Fibroblast of peridontal ligament (primary cell): ENCODE data around the gene PTPRH.
"Not testable (repeated sequence)": the region's sequence is repeated elsewhere in the genome, so short reads cannot be mapped to it uniquely, and the experiment has no call there.

Experiments used
- DNase-seq: peaks from one replicate; pipeline ENCODE4 v3.0.0-alpha.2; 2010; ENCODE audit errors: extremely low read depth

The PTPRH gene

DNA sequence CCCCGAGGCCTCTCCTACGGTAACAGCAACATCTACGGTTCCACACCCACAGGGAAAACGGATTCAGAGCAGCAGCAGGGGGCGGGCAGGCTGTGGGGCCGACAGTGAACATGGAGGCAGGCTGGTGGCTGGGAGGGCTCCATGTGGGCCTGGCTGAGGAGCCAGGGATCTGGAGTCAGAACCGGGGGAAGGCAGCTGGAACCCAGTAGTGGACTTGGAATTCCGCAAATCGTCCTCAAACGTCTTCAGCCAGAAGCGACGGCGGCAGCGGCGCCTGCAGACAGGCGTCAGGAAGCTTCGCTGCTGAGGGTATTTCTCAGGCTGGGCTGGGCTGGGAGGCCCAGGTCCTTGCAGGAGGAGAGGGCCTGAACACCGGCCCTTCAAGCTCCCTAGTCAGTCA is 17.5 kb upstream of the PTPRH start:
- DNase-seq, result no peak

DNA sequence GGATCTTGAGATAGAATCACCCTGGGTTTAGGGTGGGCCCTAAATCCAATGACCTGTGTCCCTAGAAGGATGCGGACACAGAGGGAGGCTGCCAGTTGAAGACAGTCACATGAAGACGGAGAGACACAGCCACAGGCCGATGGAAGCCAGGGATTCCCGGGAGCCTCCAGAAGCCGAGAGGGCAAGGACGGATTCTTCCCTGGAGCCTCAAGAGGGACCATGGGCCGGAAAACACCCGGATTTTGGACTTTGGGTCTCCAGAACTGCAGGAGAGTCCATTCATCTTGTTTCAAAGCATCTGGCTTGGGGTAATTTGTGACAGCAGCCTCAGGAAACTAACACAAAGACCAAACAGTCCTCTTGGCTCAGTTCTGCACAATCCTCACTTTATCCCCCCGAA is 17.0 kb upstream of the PTPRH start:
- DNase-seq, result no peak

DNA sequence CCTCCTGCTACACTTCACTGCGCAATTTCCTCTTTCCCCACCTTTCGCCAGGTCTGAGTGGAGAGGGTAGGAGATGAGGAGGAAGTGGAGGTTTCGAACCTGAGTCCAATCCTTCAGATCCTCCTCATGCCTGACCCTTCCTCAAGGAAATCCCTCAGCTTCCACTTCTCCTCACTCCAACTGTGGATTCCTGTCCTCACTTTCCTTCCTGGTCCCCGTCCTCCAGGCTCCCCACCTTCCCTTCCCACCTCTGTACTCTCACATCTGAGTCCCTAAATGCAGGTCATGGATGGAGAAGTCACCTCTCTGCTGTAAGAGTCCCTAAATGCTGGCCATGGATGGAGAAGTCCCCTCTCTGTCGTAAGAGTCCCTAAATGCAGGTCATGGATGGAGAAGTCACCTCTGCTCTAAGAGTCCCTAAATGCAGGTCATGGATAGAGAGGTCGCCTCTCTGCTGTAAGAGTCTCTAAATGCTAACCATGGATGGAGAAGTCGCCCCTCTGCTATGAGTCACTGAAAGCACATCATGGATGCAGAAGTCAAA is 16.2 kb upstream of the PTPRH start:
- no peak for DNase-seq

DNA sequence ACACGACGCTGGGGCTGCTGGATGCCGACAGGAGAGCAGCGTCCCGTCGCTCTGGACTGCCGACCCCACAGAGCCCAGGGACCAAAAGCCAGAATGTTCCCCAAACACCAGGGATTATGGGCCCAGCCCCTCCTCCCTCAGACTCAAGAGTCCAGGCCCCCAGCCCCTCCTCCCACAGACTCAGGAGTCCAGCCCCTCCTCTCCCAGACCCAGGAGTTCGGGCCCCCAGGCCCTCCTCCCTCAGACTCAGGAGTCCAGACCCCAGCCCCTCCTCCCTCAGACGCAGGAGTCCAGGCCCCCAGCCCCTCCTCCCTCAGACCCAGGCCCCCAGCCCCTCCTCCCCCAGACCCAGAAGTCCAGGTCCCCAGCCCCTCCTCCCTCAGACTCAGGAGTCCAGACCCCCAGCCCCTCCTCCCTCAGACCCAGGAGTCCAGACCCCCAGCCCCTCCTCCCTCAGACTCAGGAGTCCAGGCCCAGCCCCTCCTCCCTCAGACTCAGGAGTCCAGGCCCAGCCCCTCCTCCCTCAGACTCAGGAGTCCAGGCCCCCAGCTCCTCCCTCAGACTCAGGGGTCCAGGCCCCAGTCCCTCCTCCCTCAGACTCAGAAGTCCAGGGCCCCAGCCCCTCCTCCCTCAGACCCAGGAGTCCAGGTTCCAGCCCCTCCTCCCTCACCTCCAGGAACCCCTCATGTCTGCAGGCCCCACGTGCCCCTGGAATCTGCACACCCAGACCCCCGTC is 15.5 kb upstream of the PTPRH start:
- not testable (repeated sequence) for DNase-seq

DNA sequence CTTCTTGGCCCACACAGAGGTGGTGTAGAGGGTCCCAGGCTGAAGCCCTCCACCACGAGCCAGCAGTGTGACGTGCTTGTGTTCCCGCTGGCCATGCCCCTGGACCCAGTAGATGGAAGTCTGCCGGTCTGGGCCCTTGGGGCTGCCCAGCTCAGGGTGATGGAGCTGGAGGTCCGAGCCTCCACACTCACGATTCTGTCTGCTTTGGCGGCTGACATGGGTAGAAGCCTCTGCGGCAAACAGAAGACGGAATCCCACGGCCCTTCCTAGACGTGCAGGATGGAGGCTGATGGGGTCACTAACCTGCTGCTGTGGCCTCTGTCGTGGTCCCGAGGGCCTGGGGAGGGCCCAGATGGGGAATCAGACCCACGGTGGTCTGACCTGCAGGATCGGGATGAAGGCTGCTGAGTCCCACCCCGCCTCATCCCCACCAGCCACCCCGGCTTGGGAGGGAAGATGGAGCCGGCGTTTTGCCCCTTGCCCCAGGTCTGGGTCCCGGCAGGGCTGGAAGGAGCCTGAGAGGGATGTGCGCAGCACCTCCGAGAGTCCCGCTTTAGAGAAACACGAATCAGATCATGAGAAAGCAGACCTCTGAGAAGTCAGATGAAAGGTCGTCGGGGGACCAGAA is 14.9 kb upstream of the PTPRH start:
- no peak for DNase-seq

DNA sequence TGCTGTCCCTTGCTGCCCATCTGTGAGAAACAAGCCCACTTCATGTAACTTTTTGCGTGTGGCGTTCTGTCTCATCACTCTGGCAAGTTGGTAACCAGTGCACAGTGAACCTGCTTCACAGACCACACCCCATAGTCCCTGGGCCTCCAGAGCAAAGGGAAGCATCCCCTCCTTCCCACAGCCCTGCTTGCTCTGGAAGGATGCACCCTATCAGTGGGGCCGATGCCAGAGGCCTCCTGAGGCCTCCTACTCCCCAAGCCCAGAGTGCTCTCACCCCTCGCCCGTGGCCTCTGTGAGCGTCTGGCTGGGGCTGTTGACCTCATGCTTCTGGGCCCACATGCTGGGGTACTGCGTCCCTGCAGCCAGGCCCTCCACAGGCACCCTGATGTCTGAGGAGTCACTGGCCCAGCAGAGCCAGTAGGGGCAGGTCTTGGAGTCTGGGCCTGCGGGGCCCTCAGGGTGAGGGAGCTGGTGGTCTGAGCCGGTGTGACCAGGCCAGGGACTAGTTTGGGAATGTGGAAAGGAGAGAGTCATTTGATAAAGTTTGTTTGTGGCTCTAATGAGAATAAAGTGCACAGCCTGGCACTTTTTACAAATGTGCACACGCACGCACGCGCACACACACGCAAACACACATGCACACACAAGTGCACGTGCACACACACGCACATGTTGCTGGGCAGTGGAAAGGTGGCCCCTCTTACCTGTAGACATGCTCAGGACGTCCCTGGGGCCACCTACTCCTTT is 14.2 kb upstream of the PTPRH start:
- no peak for DNase-seq

DNA sequence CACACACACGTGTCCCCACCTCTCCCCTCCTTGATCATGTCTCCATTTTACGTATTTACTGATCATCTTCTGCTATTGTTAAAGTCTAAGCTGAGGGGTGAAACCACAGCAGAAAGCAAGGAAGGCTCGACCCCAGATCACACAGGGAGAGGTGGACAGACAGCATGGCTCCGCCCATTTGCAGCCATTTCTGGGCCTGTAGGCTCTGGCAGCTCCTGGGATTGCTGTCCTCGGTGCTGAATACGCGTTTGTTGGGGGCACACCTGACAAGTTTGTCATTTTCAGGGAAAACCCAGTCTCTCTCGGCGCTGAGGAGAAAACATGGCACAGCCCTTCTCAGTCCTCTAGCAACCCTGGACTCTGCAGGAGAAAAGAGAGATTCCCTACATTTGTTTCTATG is 11.2 kb upstream of the PTPRH start:
- no peak for DNase-seq

DNA sequence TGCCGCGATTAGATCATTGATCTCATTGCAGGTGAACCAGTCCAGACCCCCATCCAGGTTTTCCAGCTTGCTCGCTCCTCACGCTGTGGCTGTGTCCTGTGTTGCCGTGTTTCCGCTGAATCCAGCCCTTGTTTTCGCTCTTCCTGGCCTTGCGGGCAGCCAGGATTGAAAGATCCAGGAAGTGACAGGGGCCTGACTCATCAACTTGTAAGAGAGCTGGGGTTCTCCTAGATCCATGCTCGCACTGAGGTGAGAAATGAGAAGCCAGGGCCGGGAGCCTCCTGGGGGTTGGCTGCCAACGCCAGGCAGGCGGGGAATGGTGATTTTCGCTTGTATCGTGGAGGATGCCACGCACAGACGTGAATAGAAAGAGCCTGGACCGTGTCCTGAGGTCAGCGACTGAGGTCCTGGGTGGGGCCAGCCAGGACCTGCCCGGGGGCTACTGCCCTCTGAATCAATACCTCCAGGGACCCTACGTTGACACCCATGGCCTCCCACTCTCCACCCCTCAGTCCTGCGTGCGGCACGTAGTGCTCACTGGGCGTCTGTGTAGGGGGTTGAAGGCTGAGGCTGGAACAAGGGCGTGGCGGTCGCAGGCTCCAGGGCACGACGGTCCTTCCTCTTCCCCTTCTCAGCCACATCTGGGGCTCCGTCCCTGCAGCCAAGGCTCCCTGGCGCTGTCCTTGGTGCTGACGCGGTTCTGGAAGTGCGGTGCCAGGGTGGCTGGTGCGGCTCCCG is 7.3 kb upstream of the PTPRH start:
- peak; percentile 99 for DNase-seq

DNA sequence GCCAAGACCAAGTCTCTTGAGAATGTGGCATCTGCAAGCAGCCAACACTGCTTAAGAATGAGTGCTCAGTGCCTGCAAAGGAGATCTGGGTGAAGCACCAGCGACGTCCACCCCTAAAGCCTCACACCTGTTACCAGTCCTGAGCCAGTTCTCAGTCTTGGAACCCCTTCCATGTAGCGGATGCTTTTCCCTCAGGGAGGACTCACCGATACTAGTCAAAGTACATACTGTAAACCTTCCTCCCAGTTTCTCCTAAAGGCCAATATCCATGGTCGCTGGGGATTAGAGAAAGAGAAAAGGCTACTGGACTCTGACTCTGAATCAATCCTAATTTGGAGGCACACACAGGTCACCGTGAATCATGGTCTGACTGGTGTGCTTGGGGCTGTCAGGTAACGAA is 4.2 kb upstream of the PTPRH start:
- no peak for DNase-seq

DNA sequence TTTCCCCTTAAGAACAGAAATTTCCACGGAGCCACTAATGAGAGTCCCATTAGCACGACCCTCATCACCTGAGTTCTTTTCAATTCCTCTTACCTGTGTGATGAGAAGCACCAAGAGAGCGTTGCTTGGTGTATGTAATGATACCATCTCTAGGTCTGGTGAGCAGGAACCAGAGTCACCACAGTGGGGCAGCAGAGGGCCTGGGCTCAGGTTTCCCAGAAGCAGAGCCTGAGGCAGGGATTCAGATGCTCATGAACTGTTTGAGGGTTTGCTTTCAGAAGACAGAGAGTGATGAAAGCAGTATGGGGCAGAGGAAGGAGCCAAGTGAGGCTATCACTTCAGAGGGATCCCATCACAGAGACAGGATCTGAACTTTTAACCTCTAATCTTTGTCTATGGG is 3.1 kb upstream of the PTPRH start:
- DNase-seq, result no peak

DNA sequence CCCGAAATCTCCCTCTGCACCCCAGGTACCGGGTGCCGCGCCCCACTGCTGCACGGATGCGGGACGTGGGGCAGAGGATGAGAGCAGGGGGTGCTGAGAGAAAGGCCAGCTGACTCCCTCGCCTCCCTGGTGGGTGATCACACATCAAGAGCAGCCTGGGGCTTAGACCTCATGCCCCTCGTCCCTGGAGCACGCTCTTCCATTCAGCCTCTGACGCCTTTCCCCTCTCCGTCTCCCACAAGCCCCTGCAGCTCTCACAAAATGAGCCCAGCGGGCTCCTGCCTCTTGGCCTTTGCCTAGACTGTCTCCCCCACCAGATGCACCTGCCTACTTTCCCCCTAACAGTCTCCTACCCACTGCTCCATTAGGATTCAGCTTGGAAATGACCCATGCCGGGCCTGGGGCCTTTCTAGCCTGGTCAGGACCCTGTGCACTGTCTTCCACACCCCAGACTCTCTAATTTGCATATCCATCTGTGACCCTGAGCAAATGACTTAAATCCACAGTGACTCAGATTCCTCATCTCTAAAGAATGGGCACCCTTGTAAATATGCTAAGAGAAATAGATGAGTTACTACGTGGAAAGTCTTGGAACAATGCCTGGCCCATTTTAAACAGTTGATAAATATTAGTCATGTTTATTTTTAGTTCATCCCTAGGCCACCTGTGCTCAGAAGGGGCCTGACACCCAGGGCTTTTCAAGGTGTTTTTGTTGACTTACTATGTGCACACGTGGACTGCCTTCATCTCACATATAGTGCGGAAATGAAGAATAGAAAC is 582 bp upstream of the PTPRH start:
- peak; percentile 87 for DNase-seq

DNA sequence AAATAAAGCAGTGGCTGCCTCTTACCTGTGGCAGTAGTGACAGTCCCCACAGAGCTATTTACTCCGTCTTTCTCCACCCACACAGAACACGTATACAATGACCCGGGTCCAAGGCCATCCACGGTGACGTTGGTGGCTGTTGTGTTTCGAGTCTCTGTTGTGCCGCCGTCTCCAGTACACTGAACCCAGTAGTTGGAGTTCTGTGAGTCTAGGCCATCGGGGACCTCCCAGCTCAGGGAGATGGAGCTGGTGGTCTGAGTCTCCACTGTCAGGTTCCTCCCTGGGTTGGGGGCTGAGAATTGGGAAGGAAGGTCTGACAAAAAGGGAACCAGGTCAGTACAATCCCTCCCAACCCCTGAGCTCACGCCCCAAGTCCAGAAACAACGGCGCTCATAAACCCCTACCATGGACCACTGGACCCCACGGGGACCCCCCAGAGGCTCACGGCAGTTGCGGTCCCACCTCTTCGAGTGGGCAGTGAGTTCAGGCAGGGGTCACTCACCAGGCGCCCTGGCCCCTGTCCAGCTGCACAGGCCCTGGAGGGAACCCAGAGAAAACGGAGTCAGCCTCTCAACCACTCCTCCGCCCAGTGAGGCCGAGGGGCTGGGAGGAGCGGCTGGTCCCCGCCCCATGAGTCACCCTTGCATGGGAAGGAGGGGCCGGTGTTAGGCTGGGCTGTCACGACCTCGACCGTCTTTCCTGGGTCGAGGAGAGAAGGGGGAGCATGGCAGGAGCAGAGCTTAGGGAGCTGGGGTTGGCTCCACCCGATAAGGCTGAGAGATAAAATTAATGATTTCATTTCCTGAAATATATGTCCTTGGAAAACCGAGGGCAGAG is 2.4 kb downstream of the PTPRH start:
- DNase-seq, result peak; percentile 71

DNA sequence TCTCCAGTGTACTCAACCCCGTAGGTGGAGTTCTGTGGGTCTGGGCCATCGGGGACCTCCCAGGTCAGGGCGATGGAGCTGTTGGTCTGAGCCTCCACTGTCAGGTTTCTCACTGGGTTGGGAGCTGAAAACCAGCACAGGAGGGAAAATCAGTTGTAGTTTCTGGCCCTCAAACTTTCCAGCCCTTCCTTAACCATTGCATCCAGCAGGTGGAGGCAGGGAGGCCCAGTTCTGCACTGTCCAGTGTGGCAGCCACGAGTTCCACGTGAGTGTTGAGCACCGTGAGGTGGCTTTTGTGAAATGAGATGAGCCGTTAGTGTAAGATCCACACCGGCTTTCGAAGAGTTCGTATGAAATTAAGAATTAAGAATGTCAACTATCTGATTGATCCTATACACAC is 7.1 kb downstream of the PTPRH start:
- not testable (repeated sequence) for DNase-seq

DNA sequence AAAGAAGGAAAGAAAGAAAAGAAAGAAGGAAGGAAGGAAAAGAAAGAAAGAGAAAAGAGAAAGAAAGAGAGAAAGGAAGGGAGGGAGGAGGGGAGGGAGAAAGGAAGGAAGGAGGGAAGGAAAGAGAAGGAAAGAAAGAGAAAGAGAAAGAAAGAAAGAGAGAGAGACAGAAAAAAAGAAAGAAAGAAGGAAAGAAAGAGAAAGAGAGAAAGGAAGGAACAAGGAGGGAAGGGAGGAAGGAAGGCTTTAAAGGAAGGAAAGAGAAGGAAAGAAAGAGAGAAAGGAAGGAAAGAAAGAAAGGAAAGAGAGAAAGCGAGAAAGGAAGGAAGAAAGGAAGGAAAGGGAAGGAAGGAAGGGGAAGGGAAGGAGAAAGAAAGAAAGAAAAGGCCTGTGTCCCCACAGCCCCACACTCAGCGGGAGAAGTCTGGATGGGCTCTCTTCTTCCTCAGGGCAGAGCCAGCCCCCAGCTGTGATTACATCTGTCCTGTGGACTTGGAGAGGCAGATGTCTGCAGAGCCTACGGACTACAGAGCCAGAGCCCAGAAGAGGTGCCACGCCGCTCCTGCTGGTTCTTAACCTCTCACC is 9.6 kb downstream of the PTPRH start:
- no peak for DNase-seq

DNA sequence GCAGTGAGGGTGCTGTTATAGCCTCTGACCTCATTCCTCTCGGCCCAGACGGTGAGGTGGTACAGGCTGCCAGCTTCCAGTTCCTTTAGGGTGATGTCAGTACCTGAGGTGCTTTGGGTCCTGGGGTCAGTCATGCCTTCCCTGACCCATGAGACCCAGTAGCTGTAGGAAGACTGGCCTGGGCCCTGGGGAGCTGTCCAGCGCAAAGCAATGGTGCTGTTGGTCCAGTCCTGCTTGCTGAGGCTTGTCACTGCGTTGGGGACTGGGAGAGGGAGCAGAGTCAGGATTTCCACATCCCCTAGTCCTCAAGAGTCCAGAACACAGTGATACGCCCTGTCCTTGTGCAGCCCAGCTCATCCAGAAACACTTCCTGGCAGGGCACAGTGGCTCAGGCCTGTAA is 10.7 kb downstream of the PTPRH start:
- DNase-seq, result no peak

DNA sequence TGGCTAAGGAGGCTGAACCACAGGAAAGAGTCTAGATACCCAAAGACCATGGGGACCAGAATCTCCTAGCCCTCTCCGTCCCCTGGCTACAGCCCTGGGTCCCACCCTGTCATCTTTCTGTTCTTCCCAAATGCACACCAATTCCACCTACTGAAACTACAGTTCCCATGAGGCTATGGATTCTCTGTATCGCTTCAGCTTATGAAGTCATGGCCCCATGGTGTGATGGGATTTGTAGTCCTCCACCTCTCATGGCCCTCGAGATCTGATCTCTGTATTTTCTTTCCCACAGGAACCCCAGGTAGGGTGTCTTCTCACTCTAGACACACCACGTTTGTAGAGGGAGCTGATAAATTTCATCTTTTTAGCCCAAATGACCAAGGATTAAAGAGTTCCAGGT is 11.8 kb downstream of the PTPRH start:
- DNase-seq, result no peak

DNA sequence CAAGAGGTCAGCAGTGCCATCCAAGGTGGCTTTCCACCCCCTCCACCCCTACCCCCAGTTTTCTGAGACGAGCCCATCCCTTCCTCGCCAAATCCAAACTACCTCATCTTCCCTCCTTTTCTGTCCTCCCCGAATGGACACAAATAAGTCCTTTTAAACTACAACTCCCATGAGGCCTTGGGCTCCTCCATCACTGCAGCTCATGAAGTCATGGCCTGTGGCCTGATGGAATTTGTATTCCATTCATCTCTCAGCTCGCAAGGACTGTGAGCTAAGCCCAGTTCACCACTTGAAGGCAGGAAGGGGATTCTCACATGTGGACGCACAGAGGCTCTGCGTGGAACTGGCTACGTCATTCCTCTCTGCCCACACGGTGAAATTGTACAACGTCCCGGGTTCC is 12.5 kb downstream of the PTPRH start:
- DNase-seq, result no peak

DNA sequence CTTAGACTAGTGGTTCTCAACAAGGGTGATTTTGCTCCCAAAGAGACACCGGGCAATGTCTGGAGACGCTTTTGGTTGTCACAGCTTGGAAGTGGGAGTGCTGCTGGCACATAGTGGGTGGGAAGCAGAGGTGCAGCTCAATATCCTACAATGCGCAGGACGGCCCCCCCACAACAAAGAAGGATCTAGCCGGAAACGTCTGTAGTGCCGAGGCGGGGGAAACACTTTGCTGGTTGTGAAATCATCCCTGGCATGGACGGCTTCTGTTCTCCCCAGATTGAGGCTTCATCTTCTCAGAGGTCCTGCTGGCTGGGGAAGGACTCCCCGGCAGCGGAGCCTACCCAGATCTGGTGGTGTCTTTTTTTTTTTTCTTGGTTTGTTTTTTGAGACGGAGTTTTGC is 15.8 kb downstream of the PTPRH start:
- no peak for DNase-seq

DNA sequence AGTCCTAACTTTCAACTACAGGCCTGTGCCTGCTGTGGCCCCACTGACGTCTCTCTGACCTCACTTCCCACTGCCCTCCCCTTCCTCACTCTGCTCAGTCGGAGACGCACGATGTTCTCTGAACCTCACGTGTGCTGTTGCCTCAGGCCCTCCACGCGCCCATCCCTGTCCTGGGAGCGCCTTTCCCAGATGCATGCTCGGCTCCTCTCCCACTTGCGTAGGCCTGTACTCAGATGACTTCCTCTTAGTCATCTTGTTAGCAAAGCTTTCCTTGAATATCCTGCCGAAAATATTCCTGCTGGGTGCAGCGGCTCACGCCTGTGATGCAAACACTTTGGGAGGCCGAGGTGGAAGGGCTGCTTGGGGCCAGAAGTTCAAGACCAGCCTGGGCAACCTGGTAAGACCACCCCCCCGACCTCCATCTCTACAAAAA is 19.9 kb downstream of the PTPRH start:
- peak; percentile 92 for DNase-seq

DNA sequence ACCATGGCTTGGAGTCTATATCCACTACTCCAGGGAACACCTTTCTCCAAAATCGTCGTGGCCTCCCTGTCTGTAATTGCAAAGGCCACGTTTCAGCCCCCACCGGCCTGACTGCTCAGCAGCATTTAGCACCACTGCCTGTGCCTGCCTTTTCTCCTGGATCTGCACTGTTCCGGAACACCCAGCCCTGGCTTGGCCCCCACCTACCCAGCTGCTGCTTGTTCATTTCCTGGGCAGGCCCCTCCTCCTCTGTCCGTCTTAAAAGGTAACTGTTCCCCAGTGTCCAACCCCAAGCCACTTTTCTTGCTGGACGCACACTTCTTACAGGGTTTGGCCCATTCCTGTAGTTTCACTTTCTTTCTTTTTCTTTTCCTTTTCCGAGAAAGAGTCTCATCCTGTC is 20.7 kb downstream of the PTPRH start:
- no peak for DNase-seq
